Colonic mucosa (tissue), 4 donors: ENCODE data around the gene SERPINA12. TPM values are rescaled to one million over a fixed set of nuclear protein-coding genes. Genes with fewer than 3 reads are reported as not detected.

ENCODE experiments used
- DNase-seq: peaks from one replicate; pipeline ENCODE4 v3.0.0-alpha.2; 2020
- H3K27ac ChIP-seq: fragments of 200-600 bp; one replicate; pipeline ENCODE4 v1.8.0; 2021
- H3K27me3 ChIP-seq: fragments of 200-600 bp; one replicate; pipeline ENCODE4 v1.8.0; 2021
- H3K36me3 ChIP-seq: fragments of 200-600 bp; one replicate; pipeline ENCODE4 v1.8.0; 2021
- H3K4me1 ChIP-seq: fragments of 200-600 bp; one replicate; pipeline ENCODE4 v1.8.0; 2021; ENCODE audit warnings: mild to moderate bottlenecking
- H3K4me3 ChIP-seq: fragments of 200-600 bp; one replicate; pipeline ENCODE4 v1.8.0; 2021
- H3K9ac ChIP-seq, 2 donors: one replicate each; pipeline ENCODE4 v1.7.0; 2013; ENCODE audit warnings: control low read depth in 2 of 2, low read depth in 2 of 2, low read length in 2 of 2
- H3K9me3 ChIP-seq: fragments of 200-600 bp; one replicate; pipeline ENCODE4 v1.8.0; 2021
- intact Hi-C: fragments of 100-400 bp; cut with DNase I; formaldehyde crosslinking; loops from one replicate; pipeline ENCODE4 v1.14.1; 2022
- total RNA-seq, 2 donors: library from RNA; stranded (reverse); fragmentation: NEBNext Ultra II Directional in 1 of 2; extraction: Animal tissue kit (Norgen Biotek cat#: 25700) in 1 of 2; gene quantifications; one replicate each; pipeline ENCODE4 v1.2.1, GENCODE V29; 2021
- TF ChIP-seq, protein P1 (sequence below): fragments of 200-600 bp; IDR thresholded peaks from one replicate; pipeline ENCODE4 v1.8.0; 2022; ENCODE audit warnings: antibody characterized with exemption, mild to moderate bottlenecking
- donor health status: healthy.
- donor health status: DM: no; HTN: no; CAD: no.
- donor health status: DM: no; HTN: no; CAD: no.

The SERPINA12 gene
- total RNA-seq, 2 donors from 2014 or later = not detected

GRCh38 chr14:94455928-94456327 is 53.3 kb downstream of the SERPINA12 start:
- no peaks in the 10 kb centered on the region for H3K36me3 ChIP-seq
- H3K4me1 ChIP-seq = no peaks in the 10 kb centered on the region
- no peaks in the 10 kb centered on the region for H3K9me3 ChIP-seq
- intact Hi-C loops = no loop called here
- DNase-seq = no peak
- TF ChIP-seq, protein P1, sequence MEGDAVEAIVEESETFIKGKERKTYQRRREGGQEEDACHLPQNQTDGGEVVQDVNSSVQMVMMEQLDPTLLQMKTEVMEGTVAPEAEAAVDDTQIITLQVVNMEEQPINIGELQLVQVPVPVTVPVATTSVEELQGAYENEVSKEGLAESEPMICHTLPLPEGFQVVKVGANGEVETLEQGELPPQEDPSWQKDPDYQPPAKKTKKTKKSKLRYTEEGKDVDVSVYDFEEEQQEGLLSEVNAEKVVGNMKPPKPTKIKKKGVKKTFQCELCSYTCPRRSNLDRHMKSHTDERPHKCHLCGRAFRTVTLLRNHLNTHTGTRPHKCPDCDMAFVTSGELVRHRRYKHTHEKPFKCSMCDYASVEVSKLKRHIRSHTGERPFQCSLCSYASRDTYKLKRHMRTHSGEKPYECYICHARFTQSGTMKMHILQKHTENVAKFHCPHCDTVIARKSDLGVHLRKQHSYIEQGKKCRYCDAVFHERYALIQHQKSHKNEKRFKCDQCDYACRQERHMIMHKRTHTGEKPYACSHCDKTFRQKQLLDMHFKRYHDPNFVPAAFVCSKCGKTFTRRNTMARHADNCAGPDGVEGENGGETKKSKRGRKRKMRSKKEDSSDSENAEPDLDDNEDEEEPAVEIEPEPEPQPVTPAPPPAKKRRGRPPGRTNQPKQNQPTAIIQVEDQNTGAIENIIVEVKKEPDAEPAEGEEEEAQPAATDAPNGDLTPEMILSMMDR = no peak
- H3K27me3 ChIP-seq = no peaks in the 10 kb centered on the region
- H3K27ac ChIP-seq = no peak overlapping the region
- H3K4me3 ChIP-seq = no peak overlapping the region
- H3K9ac ChIP-seq = no peak overlapping the region

- Histone ChIP-seq H3K36me3 (no peaks in the 10 kb centered on the region), H3K9me3 (no peaks in the 10 kb centered on the region), H3K9ac (no peak overlapping the region), H3K27ac (no peak overlapping the region), H3K4me1 (no peaks in the 10 kb centered on the region), H3K27me3 (no peaks in the 10 kb centered on the region), H3K4me3 (no peak overlapping the region)
- intact Hi-C loops = no loop called here
- DNase-seq = no peak
- TF ChIP-seq, protein P1 = no peak
These were observed 57.4 kb downstream of the SERPINA12 start for GRCh38 chr14:94451826-94452225.

GRCh38 chr14:94451091-94451771 is 58.0 kb downstream of the SERPINA12 start:
- no peak overlapping the region for H3K4me3 ChIP-seq
- DNase-seq = no peak
- H3K9me3 ChIP-seq = no peaks in the 10 kb centered on the region
- H3K27ac ChIP-seq = no peak overlapping the region
- intact Hi-C loops = no loop called here
- no peaks in the 10 kb centered on the region for H3K36me3 ChIP-seq
- no peak overlapping the region for H3K9ac ChIP-seq
- no peaks in the 10 kb centered on the region for H3K27me3 ChIP-seq
- H3K4me1 ChIP-seq = no peaks in the 10 kb centered on the region
- TF ChIP-seq, protein P1 = no peak

GRCh38 chr14:94450722-94451090 is 58.6 kb downstream of the SERPINA12 start:
- Histone ChIP-seq H3K27me3 (no peaks in the 10 kb centered on the region), H3K27ac (no peak overlapping the region), H3K9ac (no peak overlapping the region), H3K9me3 (no peaks in the 10 kb centered on the region), H3K36me3 (no peaks in the 10 kb centered on the region), H3K4me3 (no peak overlapping the region), H3K4me1 (no peaks in the 10 kb centered on the region)
- intact Hi-C loops = no loop called here
- no peak for DNase-seq
- TF ChIP-seq, protein P1 = no peak

DNA sequence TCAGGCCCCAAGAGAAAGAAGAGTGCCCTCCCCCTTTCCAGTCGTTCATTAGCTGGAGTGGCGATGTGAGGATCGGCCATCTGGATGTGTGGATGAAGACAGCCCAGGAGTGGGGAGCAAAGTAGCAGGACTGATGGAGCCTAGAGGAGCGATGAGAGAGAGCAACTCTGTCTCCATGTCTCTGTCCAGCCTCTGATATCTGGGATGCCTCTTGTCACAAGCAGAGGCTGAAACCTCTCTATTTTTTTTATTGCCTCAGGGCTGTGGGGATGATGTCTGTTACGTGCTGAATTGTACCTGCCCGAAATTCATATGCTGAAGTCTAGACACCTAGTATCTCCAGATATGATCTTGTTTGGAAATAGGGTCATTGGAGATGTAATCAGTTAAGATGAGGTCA is 59.3 kb downstream of the SERPINA12 start:
- Histone ChIP-seq H3K36me3 (no peaks in the 10 kb centered on the region), H3K4me3 (no peak overlapping the region), H3K27ac (no peak overlapping the region), H3K27me3 (no peaks in the 10 kb centered on the region), H3K4me1 (no peaks in the 10 kb centered on the region), H3K9me3 (no peaks in the 10 kb centered on the region), H3K9ac (no peak overlapping the region)
- TF ChIP-seq, protein P1 = no peak
- DNase-seq = no peak
- intact Hi-C loops = no loop called here
